Activated T-cell treated with anti-CD3 and anti-CD28 coated beads for 48 hours (primary cell): ENCODE data around the gene ARFRP1.
"Not testable (repeated sequence)": the region's sequence is repeated elsewhere in the genome, so short reads cannot be mapped to it uniquely, and the experiment has no call there.

Experiments
- DNase-seq: peaks from one replicate; pipeline ENCODE4 v3.0.0-alpha.2; 2020; ENCODE audit warnings: low read depth

The ARFRP1 gene

GRCh38 chr20:63732118-63733095 is 24.6 kb upstream of the ARFRP1 start:
- no peak for DNase-seq

GRCh38 chr20:63731410-63731809 is 23.6 kb upstream of the ARFRP1 start:
- no peak for DNase-seq

DNA sequence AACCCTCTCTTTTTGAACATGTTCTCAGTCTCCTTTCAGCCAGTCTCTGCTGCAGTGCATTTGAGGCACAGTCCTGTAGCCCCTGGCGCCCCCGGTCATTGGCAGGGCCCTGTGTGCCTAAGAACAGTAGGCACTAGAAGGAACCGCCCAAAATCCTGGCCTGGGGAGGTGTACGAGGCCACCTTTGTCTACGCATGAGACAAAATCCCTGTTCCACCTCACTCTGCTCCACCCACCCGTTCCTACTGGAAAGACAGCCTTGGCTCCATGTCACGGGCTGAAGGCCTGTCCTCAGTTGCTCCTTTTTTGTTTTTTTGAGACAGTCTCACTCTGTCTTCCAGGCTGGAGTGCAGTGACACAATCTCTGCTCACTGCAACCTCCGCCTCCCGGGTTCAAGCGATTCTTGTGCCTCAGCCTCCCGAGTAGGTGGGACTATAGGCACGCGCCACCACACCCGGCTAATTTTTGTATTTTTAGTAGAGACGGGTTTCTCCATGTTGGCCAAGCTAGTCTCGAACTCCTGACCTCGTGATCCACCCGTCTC is 22.5 kb upstream of the ARFRP1 start:
- not testable (repeated sequence) for DNase-seq

GRCh38 chr20:63722967-63723622 is 15.3 kb upstream of the ARFRP1 start:
- not testable (repeated sequence) for DNase-seq

DNA sequence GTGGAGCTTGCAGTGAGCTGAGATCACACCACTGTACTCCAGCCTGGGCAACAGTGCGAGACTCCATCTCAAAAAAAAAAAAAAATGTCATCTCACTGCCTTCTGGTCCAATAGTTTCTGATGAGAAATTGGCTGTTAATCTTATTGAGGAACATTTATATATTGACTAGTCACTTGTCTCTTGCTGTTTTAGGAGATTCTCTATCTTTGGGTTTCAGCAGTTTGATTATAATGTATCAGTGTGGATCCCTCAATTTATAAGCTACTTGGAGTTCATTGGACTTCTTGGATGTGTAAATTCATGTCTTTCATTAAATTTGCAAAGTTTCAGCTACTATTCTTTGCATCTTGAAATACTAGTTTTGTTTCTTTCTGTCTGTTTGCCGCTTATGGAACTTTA is 11.2 kb upstream of the ARFRP1 start:
- DNase-seq = no peak

DNA sequence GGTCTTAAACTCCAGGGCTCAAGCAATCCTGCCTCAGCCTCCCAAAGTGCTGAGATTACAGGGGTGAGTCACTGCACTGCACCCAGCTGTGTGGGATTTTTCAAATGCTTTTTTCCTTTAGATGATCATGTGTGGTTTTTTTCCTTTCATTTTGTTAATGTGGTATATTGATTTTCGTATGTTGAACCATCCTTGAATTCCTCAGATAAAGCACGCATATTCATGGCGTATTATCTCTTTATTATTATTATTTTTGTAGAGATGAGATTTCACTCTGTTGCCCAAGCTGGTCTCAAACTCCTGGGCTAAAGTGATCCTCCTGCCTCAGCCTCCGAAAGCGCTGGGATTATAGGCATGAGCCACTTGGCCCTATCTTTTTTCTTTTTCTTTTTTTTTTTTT is 7.1 kb upstream of the ARFRP1 start:
- no peak for DNase-seq

GRCh38 chr20:63712191-63712590 is 4.4 kb upstream of the ARFRP1 start:
- no peak for DNase-seq

GRCh38 chr20:63711085-63711645 is 3.4 kb upstream of the ARFRP1 start:
- DNase-seq = no peak

DNA sequence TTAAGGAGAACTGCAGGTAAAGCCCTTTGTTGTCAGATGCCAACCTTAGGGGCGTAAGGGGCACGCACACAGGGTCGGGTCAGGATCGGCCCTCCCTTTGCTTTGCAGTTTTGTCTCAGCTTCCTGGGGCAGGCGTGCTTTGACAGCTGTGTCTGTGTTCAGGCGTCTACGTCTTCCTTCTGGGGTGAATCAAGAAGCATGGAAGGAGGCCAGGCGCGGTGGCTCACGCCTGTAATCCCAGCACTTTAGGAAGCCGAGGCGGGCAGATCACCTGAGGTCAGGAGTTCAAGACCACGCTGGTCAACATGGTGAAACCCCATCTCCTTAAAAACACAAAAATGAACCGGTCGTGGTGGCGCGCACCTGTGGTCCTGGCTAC is 1.4 kb upstream of the ARFRP1 start:
- no peak for DNase-seq

DNA sequence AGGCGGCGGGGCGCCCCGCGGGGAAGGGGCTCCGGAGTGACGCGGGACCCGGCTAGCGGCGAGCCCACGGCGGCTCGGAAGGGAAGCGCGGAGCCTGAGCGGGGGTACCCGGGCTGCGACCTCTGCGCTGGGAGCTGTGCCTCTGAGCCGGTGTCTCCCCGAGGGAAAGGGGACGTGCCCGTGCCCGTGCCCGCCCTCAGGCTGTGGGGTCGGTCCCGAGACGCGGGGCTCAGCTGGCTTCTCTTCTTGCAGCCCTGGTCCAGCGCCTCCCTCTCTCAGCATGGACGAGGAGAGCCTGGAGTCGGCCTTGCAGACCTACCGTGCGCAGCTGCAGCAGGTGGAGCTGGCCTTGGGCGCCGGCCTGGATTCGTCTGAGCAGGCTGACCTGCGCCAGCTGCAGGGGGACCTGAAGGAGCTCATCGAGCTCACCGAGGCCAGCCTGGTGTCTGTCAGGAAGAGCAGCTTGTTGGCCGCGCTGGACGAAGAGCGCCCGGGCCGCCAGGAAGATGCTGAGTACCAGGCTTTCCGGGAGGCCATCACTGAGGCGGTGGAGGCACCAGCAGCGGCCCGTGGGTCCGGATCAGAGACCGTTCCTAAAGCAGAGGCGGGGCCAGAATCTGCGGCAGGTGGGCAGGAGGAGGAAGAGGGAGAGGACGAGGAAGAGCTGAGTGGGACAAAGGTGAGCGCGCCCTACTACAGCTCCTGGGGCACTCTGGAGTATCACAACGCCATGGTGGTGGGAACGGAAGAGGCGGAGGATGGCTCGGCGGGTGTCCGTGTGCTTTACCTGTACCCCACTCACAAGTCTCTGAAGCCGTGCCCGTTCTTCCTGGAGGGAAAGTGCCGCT is 749 bp upstream of the ARFRP1 start:
- DNase-seq = no peak

DNA sequence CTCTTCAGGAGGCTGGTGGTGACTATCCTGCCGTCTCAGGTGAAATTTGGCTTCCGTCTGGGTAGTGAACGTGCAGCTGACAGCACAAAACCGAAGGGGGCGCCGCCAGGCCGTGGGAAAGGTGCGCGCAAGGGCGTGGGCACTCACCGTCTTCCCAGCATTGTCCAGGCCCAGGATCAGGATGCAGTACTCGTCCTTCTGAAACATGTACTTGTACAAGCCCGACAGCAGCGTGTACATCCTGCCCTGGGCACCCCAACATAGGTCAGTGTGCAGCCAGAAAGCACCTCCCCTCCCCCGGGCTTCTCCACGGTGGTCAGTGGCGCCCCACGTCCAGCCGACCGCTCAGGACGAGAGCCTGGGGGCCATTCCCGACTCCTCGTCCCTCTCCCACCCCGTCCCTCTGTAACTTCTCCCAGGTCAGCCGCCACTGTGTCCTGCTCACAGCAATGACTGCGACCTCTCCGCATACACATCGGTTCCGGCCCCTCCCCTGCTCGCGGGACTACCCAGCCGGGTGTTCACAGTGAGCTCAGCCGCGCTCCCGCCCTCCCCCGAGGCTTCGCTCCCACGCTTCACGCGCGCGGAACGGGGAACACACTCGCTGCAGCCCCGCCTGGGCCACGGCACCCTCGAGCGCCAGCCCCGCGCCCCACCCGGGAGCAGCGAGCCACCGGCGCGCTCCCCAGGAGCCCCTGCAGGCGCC is 771 bp downstream of the ARFRP1 start:
- peak; percentile 57 for DNase-seq

DNA sequence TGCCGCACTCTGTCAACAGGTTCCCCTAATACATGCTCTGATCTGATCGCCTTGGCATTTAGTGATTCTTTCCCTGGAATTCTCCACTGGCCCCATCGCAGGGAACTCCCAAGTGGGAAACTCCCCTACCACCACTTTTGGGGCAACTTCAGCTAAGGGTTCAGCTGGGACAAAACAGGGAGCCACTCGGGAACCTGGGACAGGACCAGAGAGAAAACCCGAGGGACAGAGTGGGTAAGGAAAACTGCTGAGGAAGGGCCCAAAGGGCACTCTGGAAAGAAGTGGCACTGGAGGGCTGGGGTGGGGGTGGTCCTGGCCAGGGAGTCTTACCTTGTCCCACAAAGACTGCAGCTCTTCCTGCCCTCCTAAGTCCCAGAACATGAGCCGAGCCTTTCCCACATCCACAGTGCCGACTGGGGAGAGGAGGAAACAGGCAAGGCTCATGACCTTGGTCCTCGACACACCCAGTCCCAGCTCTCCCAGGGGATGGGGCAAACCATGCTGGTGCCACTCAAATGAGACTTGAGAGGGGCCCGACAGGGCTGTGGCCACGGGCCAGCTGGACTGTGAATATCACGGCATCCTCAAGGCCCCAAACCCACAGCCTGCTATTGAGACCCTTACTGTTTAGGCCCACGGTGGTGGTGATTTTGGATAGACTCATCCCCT is 1.6 kb downstream of the ARFRP1 start:
- DNase-seq = no peak

DNA sequence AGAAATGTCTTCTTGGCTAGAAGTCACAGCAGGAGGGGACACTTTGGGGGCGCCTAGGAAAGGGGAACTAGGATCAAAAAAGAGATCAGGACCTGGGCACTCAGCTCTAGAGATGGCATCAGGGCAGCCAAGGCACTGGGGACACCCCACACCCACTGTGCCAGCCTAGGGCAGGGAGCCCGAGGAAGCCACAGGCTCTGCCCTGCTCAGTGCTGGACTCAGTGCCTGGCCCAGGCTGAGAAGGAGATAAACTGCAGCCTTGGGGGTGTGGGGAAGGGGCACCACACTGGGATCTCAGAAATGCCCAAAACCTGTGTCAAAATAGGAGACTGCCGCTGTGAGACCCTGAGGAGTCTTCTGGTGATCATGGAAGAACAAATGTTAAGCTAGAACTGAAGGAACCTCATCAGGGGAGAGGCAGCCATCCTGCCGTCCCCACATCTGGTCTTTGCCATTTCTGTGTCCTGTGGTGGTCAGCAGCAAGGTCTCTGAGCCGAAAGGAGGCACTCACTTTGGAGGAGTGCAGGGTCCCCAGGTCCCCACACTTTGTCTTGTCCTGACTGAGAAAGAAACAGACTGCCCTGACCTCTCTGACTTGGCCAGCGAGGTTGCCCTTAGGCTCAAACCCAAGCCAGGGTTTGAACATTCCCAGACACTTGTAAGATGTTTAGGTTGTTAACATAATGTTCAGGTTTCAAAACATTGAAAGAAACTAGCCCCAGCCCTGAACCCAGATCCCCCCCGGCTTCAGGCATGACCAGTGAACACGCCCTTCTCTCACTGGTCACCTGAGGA is 2.3 kb downstream of the ARFRP1 start:
- DNase-seq = no peak

- DNase-seq = no peak
Observed at GRCh38 chr20:63704749-63705117, 3.0 kb downstream of the ARFRP1 start.

DNA sequence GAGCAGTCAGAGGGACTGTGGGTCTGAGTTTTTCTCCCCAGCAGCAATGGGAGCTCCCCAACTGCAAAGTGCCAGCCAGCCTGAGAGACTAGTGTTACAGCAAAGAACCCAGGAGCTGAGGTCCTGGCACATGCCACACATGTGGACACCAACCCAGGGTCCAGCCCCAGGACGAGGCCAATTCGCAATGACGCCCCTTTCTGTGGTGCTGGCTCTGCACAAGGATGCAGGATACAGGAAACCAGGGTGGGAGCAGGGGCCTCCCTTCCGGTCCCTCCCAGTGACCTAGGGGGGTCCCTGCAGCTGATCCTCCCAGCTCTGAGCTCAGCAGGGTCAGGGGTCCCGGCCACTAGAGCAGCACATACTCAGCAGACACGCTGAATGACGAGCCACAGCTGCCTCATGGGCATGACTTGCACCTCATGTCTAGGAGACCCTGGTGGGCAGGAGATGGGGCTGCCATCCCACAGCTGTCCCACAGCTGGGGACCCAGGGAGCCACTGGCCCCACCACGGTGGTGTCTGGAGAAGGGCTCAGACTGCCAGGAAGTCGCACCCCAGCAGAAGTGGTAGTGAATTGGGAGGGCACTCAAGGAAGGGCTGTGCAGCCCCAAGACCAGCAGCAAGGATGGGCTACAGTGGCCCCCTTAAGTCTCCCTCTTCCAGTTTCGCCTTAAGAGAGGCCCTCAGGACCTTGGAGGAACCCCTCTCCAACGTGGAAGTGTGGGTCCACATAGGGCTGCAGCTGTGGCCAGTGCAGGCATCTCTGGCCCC is 3.6 kb downstream of the ARFRP1 start:
- no peak for DNase-seq

DNA sequence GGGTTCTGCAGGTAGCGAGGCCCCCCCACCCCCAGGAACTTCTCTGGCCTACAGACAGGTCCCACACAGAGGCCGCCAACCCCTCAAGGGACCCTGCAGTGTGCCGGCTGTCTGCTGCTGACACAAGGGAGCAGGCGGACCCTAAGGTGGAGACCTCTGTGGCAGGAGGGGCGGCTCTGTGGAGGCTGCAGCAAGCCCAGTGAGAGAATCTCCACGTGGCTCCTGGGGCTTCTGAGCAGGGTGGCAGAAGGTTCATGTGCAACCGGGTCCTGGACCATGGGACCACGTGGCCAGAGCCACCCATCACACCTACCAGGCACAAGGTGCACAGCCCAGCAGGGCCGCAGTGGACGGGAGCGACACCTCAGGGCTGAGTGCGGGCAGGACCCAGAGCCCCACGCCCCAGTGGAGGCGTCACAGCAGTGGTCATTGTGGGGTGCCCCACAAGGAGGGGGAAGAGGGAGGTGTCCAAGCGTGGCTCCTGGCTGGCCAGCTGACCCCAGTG is 4.3 kb downstream of the ARFRP1 start:
- DNase-seq = no peak

- no peak for DNase-seq
Observed at GRCh38 chr20:63702751-63703470, 4.9 kb downstream of the ARFRP1 start.

DNA sequence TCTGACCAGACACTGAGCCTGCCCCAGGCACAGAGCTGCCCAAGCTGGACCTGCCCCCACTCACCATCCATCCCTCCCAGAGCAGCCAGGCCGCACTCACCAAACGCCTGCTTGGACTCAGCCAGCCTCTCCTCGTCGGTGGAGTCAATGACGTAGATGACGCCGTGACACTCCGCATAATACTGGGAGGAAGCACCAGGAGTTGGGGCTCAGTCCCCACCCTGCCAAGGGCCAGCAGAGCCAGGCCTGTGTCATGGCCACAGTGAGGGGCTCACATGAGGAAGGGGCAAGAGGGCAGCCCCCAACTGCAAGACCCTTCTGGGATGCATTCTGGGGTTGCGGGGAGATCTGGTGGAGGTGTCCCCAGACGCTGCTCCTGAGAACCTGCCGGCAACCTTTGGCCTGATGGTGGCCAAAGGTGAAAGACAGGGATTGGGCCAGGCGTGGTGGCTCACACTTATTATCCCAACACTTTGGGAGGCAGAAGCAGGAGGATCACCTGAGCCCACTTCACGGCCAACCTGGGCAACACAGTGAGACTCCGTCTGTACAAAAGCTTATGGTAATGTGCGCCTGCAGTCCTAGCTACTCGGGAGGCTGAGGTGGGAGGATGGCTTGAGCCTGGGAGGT is 5.6 kb downstream of the ARFRP1 start:
- DNase-seq = no peak
